ENCODE measurements around the gene MICAL1. TPM values are rescaled to one million over a fixed set of nuclear protein-coding genes. Genes with fewer than 3 reads are reported as not detected.

The MICAL1 gene
- total RNA-seq, 2 experiments from 2014 or later: 20.4 to 22.9 TPM

Other genes with a start within 250 kb of the MICAL1 start
- gene CD164, start 73.3 kb downstream of the MICAL1 start, total RNA-seq: 100 to 1,000 TPM; 177 to 180 TPM
- gene PPIL6, start 15.1 kb downstream of the MICAL1 start, total RNA-seq: under 1 TPM in 1 of 2 experiments, not detected in 1; 0.19 TPM
- 1 to 10 TPM; 9.4 to 9.7 TPM for gene SMPD2, start 15.0 kb downstream of the MICAL1 start, total RNA-seq
- 1 to 10 TPM; 6.9 to 7.4 TPM for gene ZBTB24, start 27.4 kb upstream of the MICAL1 start, total RNA-seq
- 1 to 10 TPM; 1.7 TPM for gene AK9, start 235.4 kb upstream of the MICAL1 start, total RNA-seq
- gene FIG4, start 235.5 kb upstream of the MICAL1 start, total RNA-seq: 10 to 100 TPM; 14.0 to 16.4 TPM

Measured in activated naive CD4-positive, alpha-beta T cell treated with anti-CD3 and anti-CD28 coated beads for 36 hours (primary cell).